CD14-positive monocyte (primary cell): ENCODE results near the gene SUPT5H. TPM values are rescaled to one million over a fixed set of nuclear protein-coding genes. Genes with fewer than 3 reads are reported as not detected.

Experiments used
- DNase-seq, 3 donors: peaks; one replicate each; pipeline ENCODE4 v3.0.0-alpha.2; 2011 to 2022
- H2AFZ ChIP-seq: 2 replicates; pipeline ENCODE4 v1.6.0; 2012; ENCODE audit warnings: mild to moderate bottlenecking, low read depth, low read length, inconsistent platforms; ENCODE audit not compliant: insufficient read depth, poor library complexity, severe bottlenecking
- H3K27ac ChIP-seq, 2 donors: 1 replicate in 1 of 2; 2 replicates in 1 of 2; pipeline ENCODE4 v1.5.1; 2012 to 2013; ENCODE audit warnings: low read length in 2 of 2, control low read depth in 1 of 2, inconsistent platforms in 1 of 2, low read depth in 1 of 2, mild to moderate bottlenecking in 1 of 2
- H3K27me3 ChIP-seq, 2 donors: one replicate each; pipeline versions ENCODE4 v1.6.0 to v1.6.1; 2011 to 2013; ENCODE audit warnings: low read length in 2 of 2; ENCODE audit not compliant: control insufficient read depth in 2 of 2, insufficient read depth in 2 of 2
- H3K36me3 ChIP-seq, 2 donors: replicated peaks in 1 of 2; 1 replicate in 1 of 2; 2 replicates in 1 of 2; pipeline versions ENCODE4 v1.5.1 to v1.6.1; 2012 to 2013; ENCODE audit warnings: low read length in 2 of 2, control low read depth in 1 of 2, inconsistent platforms in 1 of 2, mild to moderate bottlenecking in 1 of 2; ENCODE audit not compliant: insufficient read depth in 2 of 2, control insufficient read depth in 1 of 2
- H3K4me1 ChIP-seq, 2 donors: 1 replicate in 1 of 2; 2 replicates in 1 of 2; pipeline versions ENCODE4 v1.5.1 to v1.6.1; 2012 to 2013; ENCODE audit warnings: low read length in 2 of 2, control low read depth in 1 of 2, inconsistent platforms in 1 of 2, mild to moderate bottlenecking in 1 of 2, moderate library complexity in 1 of 2; ENCODE audit not compliant: insufficient read depth in 2 of 2, control insufficient read depth in 1 of 2
- H3K4me2 ChIP-seq: replicated peaks from 2 replicates; pipeline ENCODE3; 2012; ENCODE audit warnings: low read length, moderate library complexity, mild to moderate bottlenecking; ENCODE audit not compliant: poor library complexity, severe bottlenecking; ENCODE audit errors: extremely low read depth
- H3K4me3 ChIP-seq, 3 experiments: fragments of 200-600 bp in 1 of 3; sonication (generic) in 1 of 3; replicated peaks in 1 of 3; 1 replicate in 2 of 3; 2 replicates in 1 of 3; pipeline ENCODE4 v1.5.1; 2011 to 2013; ENCODE audit warnings: low read length in 3 of 3, mild to moderate bottlenecking in 3 of 3, control low read depth in 2 of 3, low read depth in 2 of 3, inconsistent platforms in 1 of 3, moderate library complexity in 1 of 3
- H3K79me2 ChIP-seq: 2 replicates; pipeline ENCODE4 v1.6.0; 2012; ENCODE audit warnings: mild to moderate bottlenecking, control low read depth, inconsistent platforms, low read length, moderate library complexity; ENCODE audit not compliant: insufficient read depth
- H3K9ac ChIP-seq: 2 replicates; pipeline ENCODE4 v1.6.0; 2017; ENCODE audit warnings: low read length, mild to moderate bottlenecking; ENCODE audit not compliant: insufficient read depth, poor library complexity, severe bottlenecking
- H3K9me3 ChIP-seq, 2 donors: replicated peaks in 1 of 2; 1 replicate in 1 of 2; 2 replicates in 1 of 2; pipeline versions ENCODE4 v1.5.1 to v1.6.1; 2012 to 2013; ENCODE audit warnings: low read length in 2 of 2, control low read depth in 1 of 2; ENCODE audit not compliant: control insufficient read depth in 1 of 2, insufficient read depth in 1 of 2
- H4K20me1 ChIP-seq: 2 replicates; pipeline ENCODE4 v1.6.0; 2012; ENCODE audit warnings: mild to moderate bottlenecking, low read length, control low read depth, moderate library complexity; ENCODE audit not compliant: insufficient read depth
- H3K27ac Mint-ChIP-seq, 7 donors: one replicate each; pipeline ENCODE4 v1.8.0; 2020; ENCODE audit warnings: mild to moderate bottlenecking in 7 of 7, mixed read lengths in 7 of 7, moderate library complexity in 6 of 7, inconsistent platforms in 2 of 7
- H3K27me3 Mint-ChIP-seq, 3 donors: one replicate each; pipeline ENCODE4 v1.8.0; 2021 to 2022; ENCODE audit warnings: low read depth in 3 of 3, mild to moderate bottlenecking in 3 of 3, mixed read lengths in 3 of 3, moderate library complexity in 3 of 3, inconsistent platforms in 1 of 3
- H3K36me3 Mint-ChIP-seq, 2 donors: one replicate each; pipeline ENCODE4 v1.8.0; 2020; ENCODE audit warnings: mixed read lengths in 2 of 2, inconsistent platforms in 1 of 2, mild to moderate bottlenecking in 1 of 2
- H3K4me1 Mint-ChIP-seq: one replicate; pipeline ENCODE4 v1.8.0; 2020; ENCODE audit warnings: mild to moderate bottlenecking, mixed read lengths
- H3K4me3 Mint-ChIP-seq, 2 donors: one replicate each; pipeline ENCODE4 v1.8.0; 2020; ENCODE audit warnings: mild to moderate bottlenecking in 2 of 2, mixed read lengths in 2 of 2, moderate library complexity in 1 of 2
- H3K9me3 Mint-ChIP-seq, 7 donors: one replicate each; pipeline ENCODE4 v1.8.0; 2020 to 2022; ENCODE audit warnings: mixed read lengths in 7 of 7, mild to moderate bottlenecking in 6 of 7, moderate library complexity in 6 of 7, inconsistent platforms in 2 of 7
- CTCF ChIP-seq: fragments of 200-600 bp; IDR thresholded peaks from one replicate; pipeline ENCODE4 v1.8.0; 2022; ENCODE audit warnings: antibody characterized with exemption, mild to moderate bottlenecking
- WGBS: methylation state at CpG from one replicate; pipeline ENCODE4 v1.1.5; 2013; ENCODE audit warnings: missing lambda C conversion rate; ENCODE audit not compliant: insufficient coverage; 5-methylcytosine and 5-hydroxymethylcytosine counted together
- intact Hi-C, 2 donors: fragments of 100-400 bp; cut with micrococcal nuclease; formaldehyde crosslinking; loops; one replicate each; pipeline versions ENCODE4 v1.15.0 to v1.15.1; 2023
- polyA plus RNA-seq, 3 donors: library from polyadenylated mRNA; depleted of rRNA in 1 of 3; unstranded in 2 of 3; stranded (reverse) in 1 of 3; fragments of 300-500 nt in 2 of 3; fragments of >200 nt in 1 of 3; fragmentation: Illumina TruSeq in 2 of 3; gene quantifications; 1 replicate in 2 of 3; 2 replicates in 1 of 3; pipeline ENCODE4 v1.2.3, GENCODE V29; 2012 to 2021

Gene SUPT5H
- polyA plus RNA-seq, 3 donors: 43.6 to 83.2 (median 50.7) TPM

- Mint-ChIP-seq H3K27ac (peak overlapping the region; percentile 96 to 100 (median 98)), H3K36me3 (peaks cover 40 to 56% of the 10 kb centered on the region in 2 donors), H3K9me3 (peaks cover 6 to 27% (median 19%) of the 10 kb centered on the region in 7 donors), H3K4me1 (peaks cover 29% of the 10 kb centered on the region), H3K4me3 (peak overlapping the region; percentile 91 to 99), H3K27me3 (peaks cover 2 to 36% (median 10%) of the 10 kb centered on the region in 3 donors)
- Histone ChIP-seq H3K9me3 (no peaks in the 10 kb centered on the region), H3K27me3 (no peaks in the 10 kb centered on the region), H3K27ac (peak overlapping the region; percentile 98 to 99), H3K4me1 (peaks cover 31 to 34% of the 10 kb centered on the region in 2 donors), H3K4me2 (peak overlapping the region; percentile 83), H3K79me2 (peaks cover 66% of the 10 kb centered on the region), H4K20me1 (peaks cover 83% of the 10 kb centered on the region), H3K9ac (peak overlapping the region; percentile 100), H2AFZ (no peak overlapping the region), H3K36me3 (peaks cover 23% of the 10 kb centered on the region in 2 donors), H3K4me3 (peak overlapping the region; percentile 89 to 96 (median 91))
- peak in 1 of 3 donors; percentile 43 for DNase-seq
- TF ChIP-seq CTCF: no peak
- intact Hi-C loops: loop anchor here in 1 of 2 donors (1.0 kb wide), 1 partner anchor 8 kb away; no protein-coding TSS in a partner anchor
- 38% methylated on average over 1 of the region's 1 CpG for WGBS
Measured at GRCh38 chr19:39410831-39411080, 34.6 kb upstream of the SUPT5H start.

- peak overlapping the region; percentile 83 for H3K4me2 ChIP-seq
Measured at GRCh38 chr19:39411081-39411831, 34.1 kb upstream of the SUPT5H start.

More at GRCh38 chr19:39411081-39411831, 34.1 kb upstream of the SUPT5H start:
- peak; percentile 66 to 82 (median 73) for DNase-seq
- H3K4me3 ChIP-seq: peak overlapping the region; percentile 89 to 96 (median 91)
- H3K79me2 ChIP-seq: peaks cover 61% of the 10 kb centered on the region
- Mint-ChIP-seq H3K9me3 (peaks cover 6 to 27% (median 19%) of the 10 kb centered on the region in 7 donors), H3K4me3 (peak overlapping the region; percentile 91 to 99), H3K4me1 (peaks cover 27% of the 10 kb centered on the region), H3K36me3 (peaks cover 40 to 56% of the 10 kb centered on the region in 2 donors), H3K27ac (peak overlapping the region; percentile 96 to 100 (median 98)), H3K27me3 (peaks cover 2 to 36% (median 10%) of the 10 kb centered on the region in 3 donors)
- H3K27me3 ChIP-seq: no peaks in the 10 kb centered on the region
- peaks cover 23 to 26% of the 10 kb centered on the region in 2 donors for H3K36me3 ChIP-seq
- H3K9ac ChIP-seq: peak overlapping the region; percentile 100
- intact Hi-C loops: no loop called here
- no peak for TF ChIP-seq CTCF
- WGBS: 37% methylated on average over 5 of the region's 9 CpGs
- no peaks in the 10 kb centered on the region for H3K9me3 ChIP-seq
- no peak overlapping the region for H2AFZ ChIP-seq
- H3K27ac ChIP-seq: peak overlapping the region; percentile 98 to 99
- peaks cover 83% of the 10 kb centered on the region for H4K20me1 ChIP-seq
- peaks cover 27 to 31% of the 10 kb centered on the region in 2 donors for H3K4me1 ChIP-seq
